ENCODE results near the gene HGF.

The HGF gene

DNA sequence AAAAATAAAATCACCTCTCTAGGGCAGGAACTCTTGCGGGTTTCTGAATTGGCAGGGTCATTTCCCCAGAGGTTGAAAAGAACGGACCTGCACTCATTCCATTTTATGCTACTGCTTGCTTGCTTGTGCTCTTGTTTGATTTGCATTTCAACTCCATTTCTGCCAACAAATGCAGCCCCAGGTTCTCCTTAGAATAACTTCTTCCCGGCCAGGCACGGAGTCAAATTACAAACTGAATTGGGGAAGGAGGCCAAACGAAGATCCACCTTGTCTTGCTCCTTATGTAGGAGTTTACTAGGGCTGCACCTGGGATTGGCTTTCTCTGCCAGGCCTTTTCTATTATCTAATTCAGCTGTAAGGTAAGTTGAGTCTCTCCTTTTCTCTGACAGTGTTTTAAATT is 79.6 kb downstream of the HGF start:
- peaks cover 18% of the 10 kb centered on the region for H3K4me1 ChIP-seq (ENCODE audit: control insufficient read depth, insufficient read depth, low read length)
- no peak overlapping the region for H3K4me3 ChIP-seq (ENCODE audit: low read depth, low read length)
- no peak overlapping the region for H3K9ac ChIP-seq (ENCODE audit: low read depth, low read length)
- no peaks in the 10 kb centered on the region for H3K27me3 ChIP-seq (ENCODE audit: control insufficient read depth, insufficient read depth, low read length)
- no peaks in the 10 kb centered on the region for H3K9me3 ChIP-seq (ENCODE audit: control insufficient read depth, insufficient read depth, low read length)
- no peaks in the 10 kb centered on the region for H3K36me3 ChIP-seq (ENCODE audit: control insufficient read depth, insufficient read depth, low read length)

DNA sequence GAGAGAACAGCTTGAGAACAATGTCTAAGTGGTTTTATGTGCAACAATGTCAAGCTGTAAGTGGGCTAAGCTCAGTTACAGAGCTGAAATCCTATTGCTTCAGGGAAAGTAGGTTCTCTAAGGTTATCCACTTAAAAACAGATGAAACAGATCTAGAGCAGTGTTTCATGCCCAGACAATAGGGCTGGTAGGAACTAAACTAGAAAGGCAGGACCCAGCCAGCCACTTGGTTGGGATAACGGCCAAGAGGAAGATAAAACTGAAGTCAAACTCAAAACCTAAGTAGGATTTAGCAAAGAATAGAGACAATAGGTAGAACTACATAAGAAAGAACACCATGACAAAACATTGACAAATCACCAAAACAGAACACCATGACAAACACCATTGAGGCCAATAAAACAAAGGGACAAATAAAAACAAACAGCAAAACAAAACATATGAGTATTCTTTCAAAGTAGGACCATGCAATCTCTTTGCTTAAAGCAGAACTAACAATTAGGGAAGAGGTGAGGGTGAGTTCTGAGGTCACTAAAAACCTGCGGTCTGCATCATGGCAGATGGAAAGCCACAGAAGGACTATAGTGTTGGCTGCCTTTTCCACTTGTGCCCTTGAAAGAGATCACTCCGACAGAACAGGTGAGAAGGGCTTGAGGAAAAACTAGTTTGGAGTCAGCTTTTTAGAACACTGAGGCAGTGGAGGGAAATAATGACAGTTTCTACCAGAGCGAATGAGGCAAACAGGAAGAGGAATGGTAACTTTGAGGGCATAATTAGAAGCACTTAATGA is 81.0 kb downstream of the HGF start:
- no peaks in the 10 kb centered on the region for H3K36me3 ChIP-seq (ENCODE audit: control insufficient read depth, insufficient read depth, low read length)
- no peak overlapping the region for H3K4me3 ChIP-seq (ENCODE audit: low read depth, low read length)
- peaks cover 18% of the 10 kb centered on the region for H3K4me1 ChIP-seq (ENCODE audit: control insufficient read depth, insufficient read depth, low read length)
- H3K27me3 ChIP-seq (ENCODE audit: control insufficient read depth, insufficient read depth, low read length) = no peaks in the 10 kb centered on the region
- no peaks in the 10 kb centered on the region for H3K9me3 ChIP-seq (ENCODE audit: control insufficient read depth, insufficient read depth, low read length)
- no peak overlapping the region for H3K9ac ChIP-seq (ENCODE audit: low read depth, low read length)

DNA sequence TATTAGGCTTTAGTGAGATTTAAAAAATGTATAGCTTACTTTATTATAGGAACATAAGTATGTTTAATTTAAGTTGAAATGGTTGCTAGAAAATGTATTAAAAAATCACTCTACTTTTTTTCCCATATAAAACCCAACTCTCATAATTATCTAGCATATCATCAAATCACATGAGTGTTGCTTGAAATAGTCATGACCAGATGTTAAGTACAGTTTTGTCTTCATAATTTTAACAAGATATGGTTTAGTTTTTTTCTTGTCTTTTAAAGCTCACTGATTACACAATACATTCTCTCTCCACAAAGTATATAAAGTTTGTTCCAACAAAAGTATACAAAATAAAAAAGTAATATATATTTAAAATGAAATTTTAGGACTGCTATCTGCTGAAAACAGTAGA is 82.8 kb downstream of the HGF start:
- peaks cover 18% of the 10 kb centered on the region for H3K4me1 ChIP-seq (ENCODE audit: control insufficient read depth, insufficient read depth, low read length)
- H3K9ac ChIP-seq (ENCODE audit: low read depth, low read length) = no peak overlapping the region
- no peaks in the 10 kb centered on the region for H3K9me3 ChIP-seq (ENCODE audit: control insufficient read depth, insufficient read depth, low read length)
- no peak overlapping the region for H3K4me3 ChIP-seq (ENCODE audit: low read depth, low read length)
- H3K36me3 ChIP-seq (ENCODE audit: control insufficient read depth, insufficient read depth, low read length) = no peaks in the 10 kb centered on the region
- no peaks in the 10 kb centered on the region for H3K27me3 ChIP-seq (ENCODE audit: control insufficient read depth, insufficient read depth, low read length)

DNA sequence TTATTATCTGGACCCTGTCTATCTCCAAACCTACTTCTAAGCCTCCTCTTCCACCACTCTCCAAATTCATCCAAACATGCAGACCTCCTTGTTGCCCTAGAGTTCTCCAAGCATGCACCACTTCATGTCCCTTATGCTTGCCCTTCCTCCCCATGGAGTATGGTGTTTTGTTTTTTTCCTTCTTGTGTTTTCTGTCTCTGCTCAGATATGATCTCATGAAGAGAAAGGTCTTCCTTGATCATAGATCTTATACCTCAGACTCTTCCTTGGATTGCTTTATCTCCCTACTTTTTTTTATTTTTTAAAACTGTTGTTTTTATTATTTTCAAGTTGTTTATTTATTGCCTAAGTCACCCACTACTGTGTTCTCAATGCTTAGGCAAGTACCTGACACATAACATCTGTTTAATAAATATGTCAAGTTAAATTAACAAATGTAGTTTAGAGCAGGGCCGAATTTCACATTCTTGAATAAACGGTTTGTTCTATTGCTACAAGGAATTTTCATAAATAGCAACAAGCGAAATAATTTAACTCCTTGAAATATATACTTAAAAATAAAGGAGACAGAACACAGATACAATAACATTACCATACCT is 84.5 kb downstream of the HGF start:
- Histone ChIP-seq H3K36me3 (ENCODE audit: control insufficient read depth, insufficient read depth, low read length) (no peaks in the 10 kb centered on the region), H3K27me3 (ENCODE audit: control insufficient read depth, insufficient read depth, low read length) (no peaks in the 10 kb centered on the region), H3K9ac (ENCODE audit: low read depth, low read length) (no peak overlapping the region), H3K9me3 (ENCODE audit: control insufficient read depth, insufficient read depth, low read length) (no peaks in the 10 kb centered on the region), H3K4me3 (ENCODE audit: low read depth, low read length) (no peak overlapping the region), H3K4me1 (ENCODE audit: control insufficient read depth, insufficient read depth, low read length) (peaks cover 16% of the 10 kb centered on the region)

DNA sequence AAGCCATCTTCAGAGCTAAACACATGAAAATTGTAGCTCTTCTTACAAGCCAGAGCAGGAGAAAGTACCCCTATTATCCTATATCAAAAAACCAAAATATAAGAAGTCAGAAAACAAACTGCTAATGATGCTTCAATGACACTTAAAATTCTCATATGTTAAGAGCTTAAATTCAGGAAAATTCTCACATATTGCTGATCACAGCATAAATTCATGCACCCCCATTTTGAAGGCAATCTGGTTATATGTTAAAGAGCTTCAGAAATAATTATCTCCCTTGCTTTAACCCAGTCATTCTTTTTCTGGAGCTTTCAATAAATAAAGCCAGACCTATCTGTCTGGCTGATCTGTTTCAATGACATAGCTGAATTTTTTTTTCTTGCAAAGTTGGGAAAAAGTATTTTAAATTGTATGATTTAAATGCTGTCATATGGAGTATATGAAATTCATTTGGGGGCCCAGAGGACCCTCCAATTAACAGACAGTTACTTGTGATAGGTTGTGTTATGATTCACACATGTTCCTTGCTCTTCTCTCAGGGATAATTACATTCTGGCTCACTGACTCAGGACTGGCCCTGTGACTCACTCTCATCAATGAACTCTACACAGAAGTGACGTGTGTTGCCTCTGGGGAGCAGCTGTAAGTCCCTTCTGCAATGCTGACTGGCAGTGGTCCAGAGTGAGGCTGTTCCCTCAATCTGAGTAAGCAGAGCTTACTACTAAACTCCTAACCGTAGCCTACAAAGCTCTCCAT is 85.2 kb downstream of the HGF start:
- Histone ChIP-seq H3K27me3 (ENCODE audit: control insufficient read depth, insufficient read depth, low read length) (no peaks in the 10 kb centered on the region), H3K36me3 (ENCODE audit: control insufficient read depth, insufficient read depth, low read length) (no peaks in the 10 kb centered on the region), H3K9me3 (ENCODE audit: control insufficient read depth, insufficient read depth, low read length) (no peaks in the 10 kb centered on the region), H3K4me1 (ENCODE audit: control insufficient read depth, insufficient read depth, low read length) (peaks cover 10% of the 10 kb centered on the region), H3K9ac (ENCODE audit: low read depth, low read length) (no peak overlapping the region), H3K4me3 (ENCODE audit: low read depth, low read length) (no peak overlapping the region)

DNA sequence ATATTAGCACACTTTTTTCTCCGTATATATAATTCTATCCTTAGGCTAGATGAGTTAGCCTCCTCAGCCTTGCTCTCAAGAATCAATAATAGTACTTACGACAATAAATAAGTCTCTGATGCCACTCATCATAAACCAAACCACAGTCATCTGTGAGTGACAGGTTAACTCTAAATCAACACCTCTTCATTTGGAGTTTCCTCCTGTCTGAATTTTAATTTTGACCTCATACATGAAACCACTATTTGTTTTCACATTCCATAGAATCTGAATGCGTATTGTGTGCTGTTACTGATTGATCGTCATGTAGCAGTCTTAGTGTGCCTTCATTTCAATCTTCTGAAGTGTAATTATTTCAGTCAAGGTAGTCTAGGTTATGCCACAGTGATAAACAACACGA is 85.8 kb downstream of the HGF start:
- Histone ChIP-seq H3K36me3 (ENCODE audit: control insufficient read depth, insufficient read depth, low read length) (no peaks in the 10 kb centered on the region), H3K9ac (ENCODE audit: low read depth, low read length) (no peak overlapping the region), H3K4me3 (ENCODE audit: low read depth, low read length) (no peak overlapping the region), H3K27me3 (ENCODE audit: control insufficient read depth, insufficient read depth, low read length) (no peaks in the 10 kb centered on the region), H3K4me1 (ENCODE audit: control insufficient read depth, insufficient read depth, low read length) (peaks cover 3% of the 10 kb centered on the region), H3K9me3 (ENCODE audit: control insufficient read depth, insufficient read depth, low read length) (no peaks in the 10 kb centered on the region)

DNA sequence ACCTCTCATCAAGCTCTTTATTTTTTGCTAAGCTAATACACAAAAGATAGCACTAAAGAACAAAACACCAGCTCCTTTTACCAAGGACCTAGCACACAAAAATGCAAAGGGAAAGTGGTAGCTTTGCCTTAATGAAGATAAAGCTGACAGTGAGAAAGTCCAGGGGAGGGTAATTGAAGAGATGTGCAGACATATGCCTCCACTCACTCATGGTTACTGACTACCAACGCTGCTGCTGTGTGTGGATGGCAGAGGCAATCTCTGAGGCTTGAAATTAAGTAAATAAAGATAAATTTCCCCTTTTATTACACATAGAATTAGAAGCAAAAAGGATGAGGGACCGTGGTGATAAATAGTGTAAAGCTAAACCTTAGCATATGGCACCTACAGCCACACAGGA is 87.0 kb downstream of the HGF start:
- Histone ChIP-seq H3K9ac (ENCODE audit: low read depth, low read length) (no peak overlapping the region), H3K9me3 (ENCODE audit: control insufficient read depth, insufficient read depth, low read length) (no peaks in the 10 kb centered on the region), H3K27me3 (ENCODE audit: control insufficient read depth, insufficient read depth, low read length) (no peaks in the 10 kb centered on the region), H3K36me3 (ENCODE audit: control insufficient read depth, insufficient read depth, low read length) (no peaks in the 10 kb centered on the region), H3K4me1 (ENCODE audit: control insufficient read depth, insufficient read depth, low read length) (no peaks in the 10 kb centered on the region), H3K4me3 (ENCODE audit: low read depth, low read length) (no peak overlapping the region)

DNA sequence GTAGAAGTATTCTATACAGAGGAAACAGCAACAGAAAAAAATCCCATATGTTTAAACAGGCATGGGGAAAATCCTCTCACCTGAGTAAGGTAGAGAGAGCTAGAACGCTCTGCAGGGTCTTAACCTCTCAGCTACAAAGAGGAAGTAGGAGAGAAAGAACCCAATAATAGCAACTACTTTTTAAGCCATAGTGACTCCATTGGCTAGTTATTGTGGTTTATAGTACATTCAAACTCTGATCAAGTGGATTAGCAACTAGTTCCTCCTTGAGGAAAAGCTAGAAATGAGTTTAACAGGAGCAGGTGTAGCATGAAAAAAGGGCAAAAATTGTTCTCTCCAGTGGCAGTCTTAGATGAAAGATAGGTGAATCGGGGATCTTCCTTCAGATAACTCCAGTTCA is 89.7 kb downstream of the HGF start:
- H3K4me3 ChIP-seq (ENCODE audit: low read depth, low read length) = no peak overlapping the region
- no peaks in the 10 kb centered on the region for H3K36me3 ChIP-seq (ENCODE audit: control insufficient read depth, insufficient read depth, low read length)
- H3K27me3 ChIP-seq (ENCODE audit: control insufficient read depth, insufficient read depth, low read length) = no peaks in the 10 kb centered on the region
- H3K9ac ChIP-seq (ENCODE audit: low read depth, low read length) = no peak overlapping the region
- H3K4me1 ChIP-seq (ENCODE audit: control insufficient read depth, insufficient read depth, low read length) = no peaks in the 10 kb centered on the region
- no peaks in the 10 kb centered on the region for H3K9me3 ChIP-seq (ENCODE audit: control insufficient read depth, insufficient read depth, low read length)

DNA sequence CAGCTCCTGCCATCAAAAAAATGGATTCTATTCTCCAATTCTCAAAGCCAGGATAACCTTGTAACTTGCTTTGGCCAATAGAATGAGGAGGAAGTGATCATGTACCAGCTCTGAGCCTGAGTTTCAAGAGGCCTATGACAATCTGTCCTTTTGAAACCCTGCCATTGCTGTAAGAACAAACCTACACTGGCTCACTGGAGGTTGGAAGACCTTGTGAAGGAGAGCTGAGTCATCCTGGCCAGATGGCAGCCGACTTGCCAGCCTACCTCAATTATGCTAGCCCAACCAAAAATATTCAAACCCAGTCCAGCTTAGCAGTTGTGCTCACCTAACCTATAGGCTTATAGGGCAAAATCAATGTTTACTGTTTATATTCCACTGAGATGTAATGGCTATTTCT is 93.0 kb downstream of the HGF start:
- no peaks in the 10 kb centered on the region for H3K9me3 ChIP-seq (ENCODE audit: control insufficient read depth, insufficient read depth, low read length)
- H3K36me3 ChIP-seq (ENCODE audit: control insufficient read depth, insufficient read depth, low read length) = no peaks in the 10 kb centered on the region
- no peak overlapping the region for H3K9ac ChIP-seq (ENCODE audit: low read depth, low read length)
- H3K27me3 ChIP-seq (ENCODE audit: control insufficient read depth, insufficient read depth, low read length) = no peaks in the 10 kb centered on the region
- peaks cover 15% of the 10 kb centered on the region for H3K4me1 ChIP-seq (ENCODE audit: control insufficient read depth, insufficient read depth, low read length)
- no peak overlapping the region for H3K4me3 ChIP-seq (ENCODE audit: low read depth, low read length)

DNA sequence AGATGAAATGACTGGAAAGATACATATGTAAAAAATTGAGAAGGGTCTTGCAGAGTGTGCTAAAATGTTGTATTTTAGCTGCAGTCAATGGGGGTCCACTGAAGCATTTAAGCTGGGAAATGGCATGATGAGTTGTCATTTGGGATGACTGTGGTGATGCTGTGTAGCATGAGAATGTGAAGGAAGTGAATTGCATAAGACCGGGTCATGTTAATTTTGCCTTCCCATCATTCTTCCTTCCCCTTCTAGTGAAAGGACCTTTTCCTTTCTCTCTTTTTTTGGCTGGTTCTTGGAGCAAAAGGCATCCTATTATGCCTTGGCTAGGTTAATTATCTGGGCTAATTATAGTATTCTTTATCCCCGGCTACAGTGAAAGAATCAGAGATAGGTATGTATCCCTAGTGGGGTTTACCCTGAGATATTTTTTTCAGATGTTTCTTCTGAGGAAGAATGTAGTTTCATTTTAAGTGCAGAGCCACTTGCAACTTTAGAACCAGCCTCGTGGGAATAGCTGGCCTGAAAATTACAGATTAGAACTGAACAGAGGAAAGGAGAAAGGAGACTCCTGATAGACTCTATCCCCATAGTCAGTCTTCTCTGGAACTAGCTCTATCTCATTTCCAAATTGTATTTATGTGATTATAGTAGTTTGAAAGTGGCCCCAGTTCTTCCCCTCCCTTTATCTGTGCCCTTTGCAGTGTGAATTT is 93.6 kb downstream of the HGF start:
- no peak overlapping the region for H3K9ac ChIP-seq (ENCODE audit: low read depth, low read length)

DNA sequence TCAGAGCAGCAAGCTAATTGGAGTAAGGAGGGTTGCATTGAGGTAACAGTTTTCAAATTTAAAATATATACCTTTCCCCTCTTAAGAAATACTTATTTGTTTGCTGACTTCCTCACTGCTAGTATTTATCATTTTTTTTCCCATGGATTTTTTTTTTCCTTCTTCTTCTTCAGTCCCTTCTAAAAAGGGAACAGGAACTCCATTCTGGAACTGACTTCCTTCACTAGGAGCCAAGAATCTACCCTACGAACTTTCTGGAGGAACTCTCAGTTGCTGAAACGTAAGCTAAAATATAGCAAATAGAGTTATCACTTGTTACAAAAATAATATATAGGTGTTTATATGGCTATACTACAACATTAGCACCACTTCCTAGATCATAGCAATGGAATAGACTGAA is 95.4 kb downstream of the HGF start:
- Histone ChIP-seq H3K36me3 (ENCODE audit: control insufficient read depth, insufficient read depth, low read length) (no peaks in the 10 kb centered on the region), H3K4me3 (ENCODE audit: low read depth, low read length) (no peak overlapping the region), H3K9ac (ENCODE audit: low read depth, low read length) (no peak overlapping the region), H3K9me3 (ENCODE audit: control insufficient read depth, insufficient read depth, low read length) (no peaks in the 10 kb centered on the region), H3K4me1 (ENCODE audit: control insufficient read depth, insufficient read depth, low read length) (peaks cover 20% of the 10 kb centered on the region), H3K27me3 (ENCODE audit: control insufficient read depth, insufficient read depth, low read length) (no peaks in the 10 kb centered on the region)

More for the DNA sequence above, 93.6 kb downstream of the HGF start:
- H3K4me1 ChIP-seq (ENCODE audit: control insufficient read depth, insufficient read depth, low read length) = peaks cover 20% of the 10 kb centered on the region
- H3K4me3 ChIP-seq (ENCODE audit: low read depth, low read length) = no peak overlapping the region
- H3K27me3 ChIP-seq (ENCODE audit: control insufficient read depth, insufficient read depth, low read length) = no peaks in the 10 kb centered on the region
- no peaks in the 10 kb centered on the region for H3K9me3 ChIP-seq (ENCODE audit: control insufficient read depth, insufficient read depth, low read length)
- no peaks in the 10 kb centered on the region for H3K36me3 ChIP-seq (ENCODE audit: control insufficient read depth, insufficient read depth, low read length)

Data from iPS-15b (cell line).